Testis (tissue), 2 donors: ENCODE measurements around the gene ECD.

Experiments used
- POLR2A ChIP-seq: fragments of 450-650 bp; IDR thresholded peaks from one replicate; pipeline ENCODE4 v1.6.1; 2017; ENCODE audit warnings: antibody characterized with exemption, mild to moderate bottlenecking, moderate library complexity
- TF ChIP-seq, protein P1 (sequence below), 3 experiments: fragments of 450-650 bp in 2 of 3; fragments of 200-600 bp in 1 of 3; sonication (generic) in 1 of 3; IDR thresholded peaks; one replicate each; pipeline ENCODE4 v1.5.1; 2016 to 2019; ENCODE audit warnings: antibody characterized with exemption in 3 of 3, mild to moderate bottlenecking in 2 of 3, moderate library complexity in 1 of 3

DNA sequence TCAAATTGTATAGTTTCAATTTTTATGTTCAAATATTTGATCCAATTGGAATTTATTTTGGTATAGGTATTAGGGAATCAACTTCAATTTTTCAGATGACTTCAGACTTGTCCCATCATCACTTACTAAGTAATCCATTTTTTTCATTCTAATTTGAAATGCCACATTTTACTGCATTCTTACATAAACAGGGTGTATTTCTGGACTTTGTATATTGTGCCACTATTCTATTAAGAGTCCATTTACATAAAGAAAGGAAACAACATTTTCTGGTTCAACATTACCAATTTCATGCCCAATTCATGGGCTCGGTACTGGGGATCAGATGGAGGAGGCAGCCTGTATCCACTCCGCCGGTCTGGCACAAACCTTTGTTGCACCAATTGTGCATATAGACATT lies 15.8 kb downstream of the ECD start:
- TF ChIP-seq, protein P1, sequence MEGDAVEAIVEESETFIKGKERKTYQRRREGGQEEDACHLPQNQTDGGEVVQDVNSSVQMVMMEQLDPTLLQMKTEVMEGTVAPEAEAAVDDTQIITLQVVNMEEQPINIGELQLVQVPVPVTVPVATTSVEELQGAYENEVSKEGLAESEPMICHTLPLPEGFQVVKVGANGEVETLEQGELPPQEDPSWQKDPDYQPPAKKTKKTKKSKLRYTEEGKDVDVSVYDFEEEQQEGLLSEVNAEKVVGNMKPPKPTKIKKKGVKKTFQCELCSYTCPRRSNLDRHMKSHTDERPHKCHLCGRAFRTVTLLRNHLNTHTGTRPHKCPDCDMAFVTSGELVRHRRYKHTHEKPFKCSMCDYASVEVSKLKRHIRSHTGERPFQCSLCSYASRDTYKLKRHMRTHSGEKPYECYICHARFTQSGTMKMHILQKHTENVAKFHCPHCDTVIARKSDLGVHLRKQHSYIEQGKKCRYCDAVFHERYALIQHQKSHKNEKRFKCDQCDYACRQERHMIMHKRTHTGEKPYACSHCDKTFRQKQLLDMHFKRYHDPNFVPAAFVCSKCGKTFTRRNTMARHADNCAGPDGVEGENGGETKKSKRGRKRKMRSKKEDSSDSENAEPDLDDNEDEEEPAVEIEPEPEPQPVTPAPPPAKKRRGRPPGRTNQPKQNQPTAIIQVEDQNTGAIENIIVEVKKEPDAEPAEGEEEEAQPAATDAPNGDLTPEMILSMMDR (IDR thresholded peaks at IDR 0.05) = no peak
- TF ChIP-seq POLR2A = no peak
